ENCODE measurements around the gene XAGE2. TPM values are rescaled to one million over a fixed set of nuclear protein-coding genes. Genes with fewer than 3 reads are reported as not detected.

Gene XAGE2
- total and polyA plus RNA-seq, 2 donors from 2014 or later = not detected

- intact Hi-C loops (cut with DNase I) = no loop called here
- DNase-seq = no peak
- no peak overlapping the region for H3K27ac ChIP-seq (ENCODE audit: low read depth in 2 of 2, low read length in 2 of 2)
Observed at GRCh38 chrX:52420824-52421443, 52.1 kb downstream of the XAGE2 start.

GRCh38 chrX:52422884-52423283, 54.1 kb downstream of the XAGE2 start:
- intact Hi-C loops (cut with DNase I) = no loop called here
- H3K9me3 ChIP-seq (ENCODE audit: control insufficient read depth in 2 of 3, insufficient read depth in 1 of 3, low read length in 3 of 3) = no peaks in the 10 kb centered on the region
- FAIRE-seq = no peak

More at GRCh38 chrX:52420824-52421443, 52.1 kb downstream of the XAGE2 start:
- H3K9me3 ChIP-seq (ENCODE audit: control insufficient read depth in 2 of 3, insufficient read depth in 1 of 3, low read length in 3 of 3) = no peaks in the 10 kb centered on the region
- no peak for TF ChIP-seq CTCF (IDR thresholded peaks at IDR 0.05; ENCODE audit: borderline replicate concordance, extremely low read depth, insufficient read depth)
- H3K36me3 ChIP-seq (ENCODE audit: control insufficient read depth in 2 of 3, insufficient read depth in 3 of 3, low read length in 3 of 3) = no peaks in the 10 kb centered on the region
- no peaks in the 10 kb centered on the region for H3K4me1 ChIP-seq (ENCODE audit: control insufficient read depth in 2 of 3, insufficient read depth in 2 of 3, low read depth in 1 of 3, low read length in 3 of 3)
- H3K9ac ChIP-seq (ENCODE audit: low read length in 3 of 3) = no peak overlapping the region
- FAIRE-seq = no peak
- no peaks in the 10 kb centered on the region for H3K27me3 ChIP-seq (ENCODE audit: control insufficient read depth, insufficient read depth, low read length)
- no peak overlapping the region for H3K4me3 ChIP-seq (ENCODE audit: low read length in 3 of 3)

GRCh38 chrX:52424656-52425055, 55.8 kb downstream of the XAGE2 start:
- TF ChIP-seq CTCF (IDR thresholded peaks at IDR 0.05; ENCODE audit: borderline replicate concordance, extremely low read depth, insufficient read depth) = no peak
- peaks cover 2% of the 10 kb centered on the region for H3K27me3 ChIP-seq (ENCODE audit: control insufficient read depth, insufficient read depth, low read length)
- H3K9ac ChIP-seq (ENCODE audit: low read length in 3 of 3) = no peak overlapping the region
- no peaks in the 10 kb centered on the region for H3K36me3 ChIP-seq (ENCODE audit: control insufficient read depth in 2 of 3, insufficient read depth in 3 of 3, low read length in 3 of 3)
- no peaks in the 10 kb centered on the region for H3K4me1 ChIP-seq (ENCODE audit: control insufficient read depth in 2 of 3, insufficient read depth in 2 of 3, low read depth in 1 of 3, low read length in 3 of 3)
- H3K4me3 ChIP-seq (ENCODE audit: low read length in 3 of 3) = no peak overlapping the region
- DNase-seq = no peak
- no peak for FAIRE-seq
- intact Hi-C loops (cut with DNase I) = no loop called here
- no peaks in the 10 kb centered on the region for H3K9me3 ChIP-seq (ENCODE audit: control insufficient read depth in 2 of 3, insufficient read depth in 1 of 3, low read length in 3 of 3)
- H3K27ac ChIP-seq (ENCODE audit: low read depth in 2 of 2, low read length in 2 of 2) = no peak overlapping the region

More at GRCh38 chrX:52422884-52423283, 54.1 kb downstream of the XAGE2 start:
- no peak overlapping the region for H3K27ac ChIP-seq (ENCODE audit: low read depth in 2 of 2, low read length in 2 of 2)
- H3K27me3 ChIP-seq (ENCODE audit: control insufficient read depth, insufficient read depth, low read length) = peaks cover under 1% of the 10 kb centered on the region
- DNase-seq = no peak
- TF ChIP-seq CTCF (IDR thresholded peaks at IDR 0.05; ENCODE audit: borderline replicate concordance, extremely low read depth, insufficient read depth) = no peak
- H3K4me3 ChIP-seq (ENCODE audit: low read length in 3 of 3) = no peak overlapping the region
- H3K9ac ChIP-seq (ENCODE audit: low read length in 3 of 3) = no peak overlapping the region
- no peaks in the 10 kb centered on the region for H3K4me1 ChIP-seq (ENCODE audit: control insufficient read depth in 2 of 3, insufficient read depth in 2 of 3, low read depth in 1 of 3, low read length in 3 of 3)
- H3K36me3 ChIP-seq (ENCODE audit: control insufficient read depth in 2 of 3, insufficient read depth in 3 of 3, low read length in 3 of 3) = no peaks in the 10 kb centered on the region

Small RNA genes lying within 50 kb of the gene (microRNA-seq; reads per million reads assigned to microRNA genes)
- not detected for gene MIR8088

Other genes with a start within 250 kb of the XAGE2 start
- 1.9 TPM for gene MAGED4, start 184.1 kb upstream of the XAGE2 start, total RNA-seq
- 3.9 TPM for gene MAGED4, start 184.1 kb upstream of the XAGE2 start, polyA plus RNA-seq (ENCODE audit: insufficient read depth, low read depth, low replicate concordance)
- gene XAGE1A, start 126.8 kb downstream of the XAGE2 start, total RNA-seq = not detected
- gene XAGE1A, start 126.8 kb downstream of the XAGE2 start, polyA plus RNA-seq (ENCODE audit: insufficient read depth, low read depth, low replicate concordance) = not detected
- gene XAGE1B, start 148.0 kb downstream of the XAGE2 start, total RNA-seq = not detected
- gene XAGE1B, start 148.0 kb downstream of the XAGE2 start, polyA plus RNA-seq (ENCODE audit: insufficient read depth, low read depth, low replicate concordance) = not detected